Mucosa of descending colon (tissue), 3 donors: ENCODE results near the gene MAPKAPK3. TPM values are rescaled to one million over a fixed set of nuclear protein-coding genes. Genes with fewer than 3 reads are reported as not detected.

Experiments
- ATAC-seq: fragments of 200-7000 bp; cut with Tn5 transposase; one replicate; pipeline ENCODE4 v1.9.1; 2020; ENCODE audit warnings: mild to moderate bottlenecking, moderate library complexity
- DNase-seq, 3 donors: peaks; one replicate each; pipeline ENCODE4 v3.0.0-alpha.2; 2020
- H3K36me3 ChIP-seq: fragments of 200-600 bp; one replicate; pipeline ENCODE4 v1.8.0; 2021; ENCODE audit warnings: low read depth, mild to moderate bottlenecking
- H3K4me1 ChIP-seq: fragments of 200-600 bp; one replicate; pipeline ENCODE4 v1.8.0; 2021; ENCODE audit warnings: low read depth, mild to moderate bottlenecking
- H3K4me3 ChIP-seq: fragments of 200-600 bp; one replicate; pipeline ENCODE4 v1.8.0; 2021; ENCODE audit warnings: mild to moderate bottlenecking
- H3K9me3 ChIP-seq: fragments of 200-600 bp; one replicate; pipeline ENCODE4 v1.8.0; 2021; ENCODE audit warnings: mild to moderate bottlenecking
- intact Hi-C, 2 donors: fragments of 100-400 bp; cut with DNase I in 1 of 2; cut with micrococcal nuclease in 1 of 2; formaldehyde crosslinking; loops; one replicate each; pipeline versions ENCODE4 v1.11.0 to v1.11.1; 2022; cut with DNase I, micrococcal nuclease
- total RNA-seq, 3 donors: library from RNA; stranded (reverse); fragmentation: NEBNext Ultra II Directional in 2 of 3; extraction: Animal tissue kit (Norgen Biotek cat#: 25700) in 2 of 3; gene quantifications; one replicate each; pipeline versions ENCODE4 v1.2.1 to v1.2.4, GENCODE V29; 2021 to 2023
- TF ChIP-seq, protein P1 (sequence below): fragments of 200-600 bp; IDR thresholded peaks from one replicate; pipeline ENCODE4 v1.8.0; 2022; ENCODE audit warnings: antibody characterized with exemption, mild to moderate bottlenecking
- donor health status: DM: no; HTN: no; CAD: no; lungs with moderate emphysema.
- donor health status: DM: no; HTN: no; CAD: no.
- donor health status: DM: no; HTN: yes; CAD: no.

Gene MAPKAPK3
- total RNA-seq, 3 donors from 2014 or later = 21.5 to 33.5 (median 25.5) TPM

DNA sequence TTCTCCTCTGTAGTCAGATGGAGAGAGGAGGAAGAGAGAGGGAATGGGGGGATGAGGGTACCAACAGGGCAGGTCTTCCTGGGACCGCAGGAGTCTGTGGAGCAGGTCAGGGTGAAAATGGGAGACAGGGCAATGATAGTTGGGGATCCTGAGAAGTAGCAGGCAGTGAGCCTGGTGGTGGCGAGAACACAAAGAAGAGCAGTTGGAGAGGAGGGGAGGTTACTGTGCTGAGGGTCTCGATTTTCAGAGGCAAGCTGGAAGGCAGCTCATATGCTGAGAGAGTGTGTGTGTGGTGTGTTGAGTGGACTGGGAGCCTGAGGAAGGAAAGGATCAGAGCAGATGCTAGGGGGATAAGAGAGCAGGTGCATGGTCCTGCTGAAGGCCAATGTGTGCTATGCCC is 55.7 kb downstream of the MAPKAPK3 start:
- no peak for DNase-seq

DNA sequence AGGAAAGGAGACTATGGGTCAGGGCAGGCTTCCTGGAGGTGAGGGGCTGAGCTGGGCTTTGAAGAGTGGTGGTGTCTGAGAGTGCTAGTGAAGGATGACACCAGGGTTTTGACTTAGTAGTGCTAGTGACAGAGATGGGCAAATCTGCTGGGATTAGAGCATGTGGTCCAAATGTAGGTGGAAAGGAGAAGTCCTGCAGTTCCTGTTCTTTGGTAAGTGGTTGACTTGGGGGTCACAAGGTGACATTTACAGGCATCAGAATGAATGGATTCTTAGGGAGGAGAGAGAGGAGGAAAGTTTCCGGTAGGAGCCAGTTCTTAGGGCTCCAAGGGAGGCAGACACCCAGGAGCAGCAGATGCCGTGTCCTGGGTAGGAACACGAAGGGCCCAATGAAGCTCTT is 57.0 kb downstream of the MAPKAPK3 start:
- no peak overlapping the region for H3K4me3 ChIP-seq
- DNase-seq (no peak), ATAC-seq (no peak)
- no peaks in the 10 kb centered on the region for H3K9me3 ChIP-seq
- TF ChIP-seq, protein P1, sequence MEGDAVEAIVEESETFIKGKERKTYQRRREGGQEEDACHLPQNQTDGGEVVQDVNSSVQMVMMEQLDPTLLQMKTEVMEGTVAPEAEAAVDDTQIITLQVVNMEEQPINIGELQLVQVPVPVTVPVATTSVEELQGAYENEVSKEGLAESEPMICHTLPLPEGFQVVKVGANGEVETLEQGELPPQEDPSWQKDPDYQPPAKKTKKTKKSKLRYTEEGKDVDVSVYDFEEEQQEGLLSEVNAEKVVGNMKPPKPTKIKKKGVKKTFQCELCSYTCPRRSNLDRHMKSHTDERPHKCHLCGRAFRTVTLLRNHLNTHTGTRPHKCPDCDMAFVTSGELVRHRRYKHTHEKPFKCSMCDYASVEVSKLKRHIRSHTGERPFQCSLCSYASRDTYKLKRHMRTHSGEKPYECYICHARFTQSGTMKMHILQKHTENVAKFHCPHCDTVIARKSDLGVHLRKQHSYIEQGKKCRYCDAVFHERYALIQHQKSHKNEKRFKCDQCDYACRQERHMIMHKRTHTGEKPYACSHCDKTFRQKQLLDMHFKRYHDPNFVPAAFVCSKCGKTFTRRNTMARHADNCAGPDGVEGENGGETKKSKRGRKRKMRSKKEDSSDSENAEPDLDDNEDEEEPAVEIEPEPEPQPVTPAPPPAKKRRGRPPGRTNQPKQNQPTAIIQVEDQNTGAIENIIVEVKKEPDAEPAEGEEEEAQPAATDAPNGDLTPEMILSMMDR = no peak
- H3K4me1 ChIP-seq = peaks cover 3% of the 10 kb centered on the region
- intact Hi-C loops = no loop called here
- no peaks in the 10 kb centered on the region for H3K36me3 ChIP-seq

More for the DNA sequence above, 55.7 kb downstream of the MAPKAPK3 start:
- no peak for ATAC-seq
- intact Hi-C loops = no loop called here
- peaks cover 3% of the 10 kb centered on the region for H3K4me1 ChIP-seq
- no peaks in the 10 kb centered on the region for H3K9me3 ChIP-seq
- no peaks in the 10 kb centered on the region for H3K36me3 ChIP-seq
- TF ChIP-seq, protein P1 = no peak
- H3K4me3 ChIP-seq = no peak overlapping the region

DNA sequence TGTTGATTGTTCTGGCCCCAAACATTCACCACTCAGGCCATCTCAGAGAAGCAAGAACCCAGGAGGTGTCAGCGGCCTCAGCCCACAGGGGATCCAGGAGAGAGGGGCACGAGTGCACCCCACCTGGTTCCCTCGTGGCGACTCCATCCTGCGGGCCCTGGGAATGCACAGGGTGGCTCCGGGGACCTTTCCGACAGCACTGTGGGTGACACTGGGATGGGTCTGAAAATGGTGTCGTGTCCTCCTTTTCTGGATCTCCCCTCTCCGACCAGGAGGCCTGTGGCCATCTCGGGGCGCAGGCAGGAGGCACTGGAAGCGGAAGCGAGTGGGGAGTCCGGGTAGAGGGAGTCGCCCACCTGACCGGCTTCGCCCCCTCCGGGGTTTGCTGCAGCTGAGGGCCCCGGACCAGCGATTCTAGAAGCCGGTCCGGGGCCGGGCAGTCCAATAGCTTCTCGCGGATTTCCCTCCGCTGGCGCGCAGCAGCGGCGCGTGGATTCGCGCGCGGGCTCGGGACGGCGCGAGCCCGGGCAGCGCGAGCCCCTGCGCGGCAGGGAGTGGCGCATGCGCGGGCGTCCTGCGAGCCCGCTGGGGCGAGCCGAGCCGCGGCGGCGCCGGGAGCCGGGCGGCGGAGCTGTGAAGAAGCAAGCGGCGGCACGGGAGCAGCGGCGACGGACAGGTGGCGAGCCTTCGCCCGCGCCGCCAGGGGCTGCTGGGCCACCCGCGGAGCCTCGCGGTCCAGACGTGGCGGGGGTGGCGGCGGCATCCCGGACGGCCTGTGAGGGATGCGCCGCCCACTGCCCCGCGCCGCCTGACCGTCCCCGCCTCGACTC is 57.6 kb downstream of the MAPKAPK3 start, which contains the start of gene DOCK3:
Gene DOCK3 (plus strand): TSS at position 579 of the 830 bp plus-strand sequence. CDS start 337 bp downstream, outside the sequence.
- H3K4me3 ChIP-seq = no peak within 1 kb of the TSS
- intact Hi-C loops = no loop called here
- no peaks in the 10 kb centered on the region for H3K9me3 ChIP-seq
- peaks cover 3% of the 10 kb centered on the region for H3K4me1 ChIP-seq
- no peaks in the 10 kb centered on the region for H3K36me3 ChIP-seq
- ATAC-seq (peak; percentile 94), DNase-seq (peak; percentile 54 to 75 (median 56))
- TF ChIP-seq, protein P1 = no peak

- TF ChIP-seq, protein P1 = no peak
- no peak for ATAC-seq
- Histone ChIP-seq H3K4me1 (peaks cover 3% of the 10 kb centered on the region), H3K4me3 (no peak overlapping the region), H3K36me3 (no peaks in the 10 kb centered on the region), H3K9me3 (no peaks in the 10 kb centered on the region)
- DNase-seq = peak in 2 of 3 donors; percentile 27 to 51
- intact Hi-C loops = no loop called here
Observed at GRCh38 chr3:50675179-50676030, 58.5 kb downstream of the MAPKAPK3 start.

DNA sequence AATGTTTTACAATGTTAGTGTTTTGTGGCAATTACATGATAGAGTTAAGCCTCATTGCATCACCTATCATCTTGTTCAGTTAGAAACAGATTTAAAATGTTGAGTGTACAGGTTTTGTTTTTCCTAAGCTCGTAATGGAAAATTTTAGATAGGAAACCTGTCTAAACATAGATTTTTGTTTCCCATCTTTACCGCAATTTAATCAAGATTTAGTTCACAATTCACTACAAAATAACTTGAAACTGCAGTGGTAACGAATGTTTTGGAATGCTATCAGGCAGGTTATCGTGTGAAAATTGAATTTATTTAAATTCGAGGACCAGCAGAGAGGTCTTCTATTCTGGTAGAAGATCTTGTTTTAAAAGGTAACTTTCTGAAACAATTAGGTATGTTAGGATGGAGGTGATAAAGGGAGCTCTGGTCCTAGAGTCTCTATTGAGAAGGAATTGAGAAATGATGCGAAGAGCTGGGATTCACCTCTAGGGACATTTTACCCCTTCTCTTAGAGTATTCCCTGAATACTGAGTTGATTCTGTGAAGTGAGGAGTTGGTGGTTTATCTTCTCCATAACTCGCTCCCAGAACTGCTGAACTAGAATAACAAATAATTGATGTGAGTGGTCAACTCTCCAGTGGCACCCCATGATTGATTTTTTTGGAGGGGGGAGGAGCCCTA is 59.2 kb downstream of the MAPKAPK3 start:
- peaks cover 3% of the 10 kb centered on the region for H3K4me1 ChIP-seq
- no peak for ATAC-seq
- TF ChIP-seq, protein P1 = no peak
- DNase-seq = no peak
- H3K4me3 ChIP-seq = no peak overlapping the region
- H3K36me3 ChIP-seq = no peaks in the 10 kb centered on the region
- intact Hi-C loops = no loop called here
- H3K9me3 ChIP-seq = no peaks in the 10 kb centered on the region
